Heart right ventricle (tissue), 16 donors: ENCODE results near the gene PCDHAC2. TPM values are rescaled to one million over a fixed set of nuclear protein-coding genes. Genes with fewer than 3 reads are reported as not detected.
A peak's percentile ranks its signal among the peaks of the same experiment; 100 is the strongest.

ENCODE experiments used
- ATAC-seq, 8 donors: fragments of 200-7000 bp; cut with Tn5 transposase; one replicate each; pipeline ENCODE4 v1.9.1; 2020; ENCODE audit warnings: mild to moderate bottlenecking in 8 of 8, moderate library complexity in 8 of 8, moderate number of reproducible peaks in 1 of 8
- DNase-seq, 2 donors: peaks; one replicate each; pipeline ENCODE4 v3.0.0-alpha.2; 2020
- H3K27ac ChIP-seq, 10 donors: fragments of 200-600 bp; sonication (generic) in 2 of 10; one replicate each; pipeline versions ENCODE4 v1.5.0 to v1.8.0; 2020 to 2022; ENCODE audit warnings: mild to moderate bottlenecking in 3 of 10
- H3K27me3 ChIP-seq, 7 donors: fragments of 200-600 bp; one replicate each; pipeline ENCODE4 v1.8.0; 2021 to 2022; ENCODE audit warnings: mild to moderate bottlenecking in 2 of 7
- H3K36me3 ChIP-seq, 9 donors: fragments of 200-600 bp; sonication (generic) in 1 of 9; one replicate each; pipeline versions ENCODE4 v1.5.0 to v1.8.0; 2020 to 2022; ENCODE audit warnings: mild to moderate bottlenecking in 2 of 9
- H3K4me1 ChIP-seq, 9 donors: fragments of 200-600 bp; sonication (generic) in 1 of 9; one replicate each; pipeline versions ENCODE4 v1.5.0 to v1.8.0; 2020 to 2022; ENCODE audit warnings: mild to moderate bottlenecking in 4 of 9
- H3K4me3 ChIP-seq, 10 donors: fragments of 200-600 bp; sonication (generic) in 2 of 10; one replicate each; pipeline versions ENCODE4 v1.5.0 to v1.8.0; 2020 to 2022; ENCODE audit warnings: mild to moderate bottlenecking in 7 of 10, moderate library complexity in 2 of 10
- H3K9me3 ChIP-seq, 11 donors: fragments of 200-600 bp in 10 of 11; sonication (generic) in 2 of 11; one replicate each; pipeline versions ENCODE4 v1.5.0 to v1.8.0; 2013 to 2022; ENCODE audit warnings: mild to moderate bottlenecking in 2 of 11, control low read depth in 1 of 11, moderate library complexity in 1 of 11
- CTCF ChIP-seq, 9 donors: fragments of 200-600 bp; sonication (generic) in 2 of 9; IDR thresholded peaks; one replicate each; pipeline versions ENCODE4 v1.5.0 to v1.8.0; 2021 to 2022; ENCODE audit warnings: antibody characterized with exemption in 9 of 9, mild to moderate bottlenecking in 5 of 9, moderate library complexity in 1 of 9
- WGBS, 2 donors: extraction: QIAGEN DNeasy Blood & Tissue Kit; methylation state at CpG; one replicate each; pipeline ENCODE4 v1.1.7; 2013; ENCODE audit warnings: inconsistent platforms in 1 of 2; 5-methylcytosine and 5-hydroxymethylcytosine counted together
- intact Hi-C, 10 donors: fragments of 100-400 bp; cut with DNase I; formaldehyde crosslinking; loops; one replicate each; pipeline versions ENCODE4 v1.11.1 to v1.14.2; 2022
- polyA plus RNA-seq, 2 donors: library from polyadenylated mRNA; stranded (reverse); fragments of 200-250 nt; gene quantifications; one replicate each; pipeline ENCODE4 v1.2.3, GENCODE V29; 2013
- total RNA-seq, 10 donors: library from RNA; stranded (reverse); fragmentation: NEBNext Ultra II Directional in 3 of 10; extraction: Animal tissue kit (Norgen Biotek cat#: 25700) in 3 of 10; gene quantifications; one replicate each; pipeline versions ENCODE4 v1.2.1 to v1.2.4, GENCODE V29; 2021 to 2023
- donor health status: Arrhythmogenic right ventricular cardiomyopathy.
- donor health status: ischemic (EF 13 %, LVEDD 7.1; RV severe dilation, severe dysfunction).
- donor health status: healthy with polysubstance abuse.
- donor health status: DM: no; HTN: yes; CAD: no.
- donor health status: DM: no; HTN: no; CAD: no.
- donor health status: ischemic (EF 25% LVEDD 6.9; RV normal size, moderate dysfunction).
- donor health status: ischemic (EF 25% LVEDD 5.7; RV mildly dilated, moderate dysfunction).
- donor health status: healthy.
- donor health status: DM: yes; HTN: yes; CAD: no.
- donor health status: Ischemic cardiomyopathy.
- donor health status: ischemic (EF 35%, LVEDD 5.7; RV mildly dilated, moderate dysfunction).
- donor health status: nonischemic (EF 11% LVEDD 7.7; RV severe dilation, severe dysfunction).
- donor health status: DM: yes; HTN: yes; CAD: no.
- donor health status: PGD.
- donor health status: ischemic (EF 29% LVEDD 5.4; RV normal size, mild dysfunction).
- donor health status: nonischemic (EF 23%, LVEDD 6.1; RV moderate dilation, normal function).

Gene PCDHAC2
- total and polyA plus RNA-seq, 12 donors = 0.04 to 1.6 (median 0.29) TPM; not detected in 2

- peak overlapping the region in 6 of 10 donors; percentile 24 to 42 (median 36) for H3K4me3 ChIP-seq
- peak in 2 of 8 donors; percentile 34 to 44 for ATAC-seq
- H3K27ac ChIP-seq = no peak overlapping the region
- intact Hi-C loops = no loop called here
- no peaks in the 10 kb centered on the region for H3K36me3 ChIP-seq
- WGBS, 2 donors = 1 to 3% methylated on average over 19 of the region's 19 CpGs
- peaks cover 0 to 12% (median 5%) of the 10 kb centered on the region in 9 donors for H3K4me1 ChIP-seq
- TF ChIP-seq CTCF (IDR thresholded peaks at IDR 0.05) = no peak
- H3K9me3 ChIP-seq = no peaks in the 10 kb centered on the region
- H3K27me3 ChIP-seq = peaks cover 0 to 65% (median 41%) of the 10 kb centered on the region in 7 donors
- no peak for DNase-seq
These were observed 35.7 kb downstream of the PCDHAC2 start for GRCh38 chr5:141001844-141002604.

- peaks cover 0 to 66% (median 41%) of the 10 kb centered on the region in 7 donors for H3K27me3 ChIP-seq
- H3K4me3 ChIP-seq = peak overlapping the region in 1 of 10 donors; percentile 35
- no peaks in the 10 kb centered on the region for H3K36me3 ChIP-seq
- 49 to 55% methylated on average over 3 of the region's 3 CpGs for WGBS, 2 donors
- ATAC-seq (no peak), DNase-seq (no peak)
- peaks cover 0 to 12% (median 5%) of the 10 kb centered on the region in 9 donors for H3K4me1 ChIP-seq
- TF ChIP-seq CTCF (IDR thresholded peaks at IDR 0.05) = no peak
- no peak overlapping the region for H3K27ac ChIP-seq
- intact Hi-C loops = no loop called here
- H3K9me3 ChIP-seq = no peaks in the 10 kb centered on the region
These were observed 36.3 kb downstream of the PCDHAC2 start for GRCh38 chr5:141002605-141002965.

- peaks cover 0 to 66% (median 41%) of the 10 kb centered on the region in 7 donors for H3K27me3 ChIP-seq
- peaks cover 0 to 12% (median 5%) of the 10 kb centered on the region in 9 donors for H3K4me1 ChIP-seq
- H3K27ac ChIP-seq = no peak overlapping the region
- TF ChIP-seq CTCF (IDR thresholded peaks at IDR 0.05) = no peak
- H3K9me3 ChIP-seq = no peaks in the 10 kb centered on the region
- ATAC-seq = no peak
- H3K4me3 ChIP-seq = no peak overlapping the region
- intact Hi-C loops = no loop called here
- WGBS, 2 donors = 84 to 89% methylated on average over 3 of the region's 3 CpGs
- no peak for DNase-seq
- H3K36me3 ChIP-seq = no peaks in the 10 kb centered on the region
These were observed 36.8 kb downstream of the PCDHAC2 start for GRCh38 chr5:141003031-141003430.

GRCh38 chr5:141003791-141004611 is 37.7 kb downstream of the PCDHAC2 start:
- 42 to 49% methylated on average over 4 of the region's 4 CpGs for WGBS, 2 donors
- Histone ChIP-seq H3K4me3 (no peak overlapping the region), H3K9me3 (no peaks in the 10 kb centered on the region), H3K27me3 (peaks cover 0 to 56% (median 40%) of the 10 kb centered on the region in 7 donors), H3K4me1 (peaks cover 0 to 12% (median 5%) of the 10 kb centered on the region in 9 donors), H3K36me3 (no peaks in the 10 kb centered on the region), H3K27ac (no peak overlapping the region)
- DNase-seq (no peak), ATAC-seq (no peak)
- no peak for TF ChIP-seq CTCF (IDR thresholded peaks at IDR 0.05)
- intact Hi-C loops = no loop called here
